ENCODE results near the gene CAMK1D. TPM values are rescaled to one million over a fixed set of nuclear protein-coding genes. Genes with fewer than 3 reads are reported as not detected.

The CAMK1D gene
- total and polyA plus RNA-seq, 4 donors: 1.9 to 19.0 (median 7.6) TPM

GRCh38 chr10:12675186-12675585 is 325.8 kb downstream of the CAMK1D start:
- H3K9me3 ChIP-seq (ENCODE audit: control insufficient read depth, low read length): no peaks in the 10 kb centered on the region
- H3K4me1 ChIP-seq (ENCODE audit: control insufficient read depth in 1 of 2, insufficient read depth in 2 of 2, low read length in 2 of 2): no peaks in the 10 kb centered on the region
- H3K27me3 ChIP-seq (ENCODE audit: control insufficient read depth in 1 of 2, insufficient read depth in 2 of 2, low read length in 1 of 2): no peaks in the 10 kb centered on the region
- ATAC-seq (ENCODE audit: low FRiP score): no peak
- H3K36me3 ChIP-seq (ENCODE audit: control insufficient read depth in 1 of 2, insufficient read depth in 2 of 2, low read length in 1 of 2): no peaks in the 10 kb centered on the region
- no peak for DNase-seq
- no peak overlapping the region for H3K27ac ChIP-seq (ENCODE audit: low read depth in 1 of 2, low read length in 2 of 2)
- H3K4me3 ChIP-seq (ENCODE audit: low read length in 2 of 2): no peak overlapping the region
- intact Hi-C loops (cut with DNase I): no loop called here

- H3K9me3 ChIP-seq (ENCODE audit: control insufficient read depth, low read length): no peaks in the 10 kb centered on the region
- no peaks in the 10 kb centered on the region for H3K4me1 ChIP-seq (ENCODE audit: control insufficient read depth in 1 of 2, insufficient read depth in 2 of 2, low read length in 2 of 2)
- no peak for DNase-seq
- no peak overlapping the region for H3K27ac ChIP-seq (ENCODE audit: low read depth in 1 of 2, low read length in 2 of 2)
- H3K27me3 ChIP-seq (ENCODE audit: control insufficient read depth in 1 of 2, insufficient read depth in 2 of 2, low read length in 1 of 2): no peaks in the 10 kb centered on the region
- ATAC-seq (ENCODE audit: low FRiP score): no peak
- intact Hi-C loops (cut with DNase I): no loop called here
- 96 to 97% methylated on average over 6 of the region's 6 CpGs for WGBS, 2 donors
- no peak overlapping the region for H3K4me3 ChIP-seq (ENCODE audit: low read length in 2 of 2)
- no peaks in the 10 kb centered on the region for H3K36me3 ChIP-seq (ENCODE audit: control insufficient read depth in 1 of 2, insufficient read depth in 2 of 2, low read length in 1 of 2)
Observed at GRCh38 chr10:12679636-12680035, 330.3 kb downstream of the CAMK1D start.

- intact Hi-C loops (cut with DNase I): no loop called here
- WGBS, 2 donors: 94% methylated on average over 5 of the region's 5 CpGs
- DNase-seq: no peak
- Histone ChIP-seq H3K36me3 (ENCODE audit: control insufficient read depth in 1 of 2, insufficient read depth in 2 of 2, low read length in 1 of 2) (peaks cover 0 to 2% of the 10 kb centered on the region in 2 donors), H3K27ac (ENCODE audit: low read depth in 1 of 2, low read length in 2 of 2) (no peak overlapping the region), H3K27me3 (ENCODE audit: control insufficient read depth in 1 of 2, insufficient read depth in 2 of 2, low read length in 1 of 2) (no peaks in the 10 kb centered on the region), H3K4me3 (ENCODE audit: low read length in 2 of 2) (no peak overlapping the region), H3K9me3 (ENCODE audit: control insufficient read depth, low read length) (no peaks in the 10 kb centered on the region), H3K4me1 (ENCODE audit: control insufficient read depth in 1 of 2, insufficient read depth in 2 of 2, low read length in 2 of 2) (no peaks in the 10 kb centered on the region)
- ATAC-seq (ENCODE audit: low FRiP score): no peak
Observed at GRCh38 chr10:12681252-12681651, 331.9 kb downstream of the CAMK1D start.

GRCh38 chr10:12684784-12685183 is 335.4 kb downstream of the CAMK1D start:
- no peaks in the 10 kb centered on the region for H3K27me3 ChIP-seq (ENCODE audit: control insufficient read depth in 1 of 2, insufficient read depth in 2 of 2, low read length in 1 of 2)
- H3K27ac ChIP-seq (ENCODE audit: low read depth in 1 of 2, low read length in 2 of 2): no peak overlapping the region
- H3K9me3 ChIP-seq (ENCODE audit: control insufficient read depth, low read length): no peaks in the 10 kb centered on the region
- H3K36me3 ChIP-seq (ENCODE audit: control insufficient read depth in 1 of 2, insufficient read depth in 2 of 2, low read length in 1 of 2): peaks cover 0 to 2% of the 10 kb centered on the region in 2 donors
- ATAC-seq (ENCODE audit: low FRiP score) (no peak), DNase-seq (no peak)
- intact Hi-C loops (cut with DNase I): no loop called here
- no peaks in the 10 kb centered on the region for H3K4me1 ChIP-seq (ENCODE audit: control insufficient read depth in 1 of 2, insufficient read depth in 2 of 2, low read length in 2 of 2)
- 92 to 95% methylated on average over 8 of the region's 8 CpGs for WGBS, 2 donors
- no peak overlapping the region for H3K4me3 ChIP-seq (ENCODE audit: low read length in 2 of 2)

- Histone ChIP-seq H3K27me3 (ENCODE audit: control insufficient read depth in 1 of 2, insufficient read depth in 2 of 2, low read length in 1 of 2) (no peaks in the 10 kb centered on the region), H3K36me3 (ENCODE audit: control insufficient read depth in 1 of 2, insufficient read depth in 2 of 2, low read length in 1 of 2) (peaks cover 0 to 2% of the 10 kb centered on the region in 2 donors), H3K4me3 (ENCODE audit: low read length in 2 of 2) (no peak overlapping the region), H3K4me1 (ENCODE audit: control insufficient read depth in 1 of 2, insufficient read depth in 2 of 2, low read length in 2 of 2) (no peaks in the 10 kb centered on the region), H3K27ac (ENCODE audit: low read depth in 1 of 2, low read length in 2 of 2) (no peak overlapping the region), H3K9me3 (ENCODE audit: control insufficient read depth, low read length) (no peaks in the 10 kb centered on the region)
- intact Hi-C loops (cut with DNase I): no loop called here
- ATAC-seq (ENCODE audit: low FRiP score) (no peak), DNase-seq (no peak)
- 86 to 90% methylated on average over 11 of the region's 11 CpGs for WGBS, 2 donors
Observed at GRCh38 chr10:12685261-12686058, 336.1 kb downstream of the CAMK1D start.

- intact Hi-C loops (cut with DNase I): no loop called here
- WGBS, 2 donors: 92 to 94% methylated on average over 4 of the region's 4 CpGs
- Histone ChIP-seq H3K4me1 (ENCODE audit: control insufficient read depth in 1 of 2, insufficient read depth in 2 of 2, low read length in 2 of 2) (no peaks in the 10 kb centered on the region), H3K9me3 (ENCODE audit: control insufficient read depth, low read length) (no peaks in the 10 kb centered on the region), H3K27ac (ENCODE audit: low read depth in 1 of 2, low read length in 2 of 2) (no peak overlapping the region), H3K27me3 (ENCODE audit: control insufficient read depth in 1 of 2, insufficient read depth in 2 of 2, low read length in 1 of 2) (no peaks in the 10 kb centered on the region), H3K36me3 (ENCODE audit: control insufficient read depth in 1 of 2, insufficient read depth in 2 of 2, low read length in 1 of 2) (peaks cover 0 to 2% of the 10 kb centered on the region in 2 donors), H3K4me3 (ENCODE audit: low read length in 2 of 2) (no peak overlapping the region)
- no peak for DNase-seq
- no peak for ATAC-seq (ENCODE audit: low FRiP score)
Observed at GRCh38 chr10:12687996-12688395, 338.6 kb downstream of the CAMK1D start.

- intact Hi-C loops (cut with DNase I): no loop called here
- DNase-seq: no peak
- no peak for ATAC-seq (ENCODE audit: low FRiP score)
Observed at GRCh38 chr10:12689893-12690292, 340.5 kb downstream of the CAMK1D start.

GRCh38 chr10:12690525-12691126 is 341.3 kb downstream of the CAMK1D start:
- intact Hi-C loops (cut with DNase I): no loop called here
- no peak for DNase-seq
- Histone ChIP-seq H3K4me1 (ENCODE audit: control insufficient read depth in 1 of 2, insufficient read depth in 2 of 2, low read length in 2 of 2) (no peaks in the 10 kb centered on the region), H3K27me3 (ENCODE audit: control insufficient read depth in 1 of 2, insufficient read depth in 2 of 2, low read length in 1 of 2) (no peaks in the 10 kb centered on the region), H3K4me3 (ENCODE audit: low read length in 2 of 2) (no peak overlapping the region), H3K36me3 (ENCODE audit: control insufficient read depth in 1 of 2, insufficient read depth in 2 of 2, low read length in 1 of 2) (peaks cover 0 to 2% of the 10 kb centered on the region in 2 donors), H3K27ac (ENCODE audit: low read depth in 1 of 2, low read length in 2 of 2) (no peak overlapping the region), H3K9me3 (ENCODE audit: control insufficient read depth, low read length) (no peaks in the 10 kb centered on the region)
- no peak for ATAC-seq (ENCODE audit: low FRiP score)
- WGBS, 2 donors: 69 to 76% methylated on average over 10 of the region's 10 CpGs

More at GRCh38 chr10:12689893-12690292, 340.5 kb downstream of the CAMK1D start:
- no peak overlapping the region for H3K4me3 ChIP-seq (ENCODE audit: low read length in 2 of 2)
- peaks cover 0 to 2% of the 10 kb centered on the region in 2 donors for H3K36me3 ChIP-seq (ENCODE audit: control insufficient read depth in 1 of 2, insufficient read depth in 2 of 2, low read length in 1 of 2)
- no peaks in the 10 kb centered on the region for H3K27me3 ChIP-seq (ENCODE audit: control insufficient read depth in 1 of 2, insufficient read depth in 2 of 2, low read length in 1 of 2)
- 92% methylated on average over 6 of the region's 6 CpGs for WGBS, 2 donors
- H3K4me1 ChIP-seq (ENCODE audit: control insufficient read depth in 1 of 2, insufficient read depth in 2 of 2, low read length in 2 of 2): no peaks in the 10 kb centered on the region
- H3K9me3 ChIP-seq (ENCODE audit: control insufficient read depth, low read length): no peaks in the 10 kb centered on the region
- no peak overlapping the region for H3K27ac ChIP-seq (ENCODE audit: low read depth in 1 of 2, low read length in 2 of 2)

- no peaks in the 10 kb centered on the region for H3K36me3 ChIP-seq (ENCODE audit: control insufficient read depth in 1 of 2, insufficient read depth in 2 of 2, low read length in 1 of 2)
- H3K4me3 ChIP-seq (ENCODE audit: low read length in 2 of 2): no peak overlapping the region
- intact Hi-C loops (cut with DNase I): no loop called here
- no peak overlapping the region for H3K27ac ChIP-seq (ENCODE audit: low read depth in 1 of 2, low read length in 2 of 2)
- ATAC-seq (ENCODE audit: low FRiP score) (no peak), DNase-seq (no peak)
- H3K27me3 ChIP-seq (ENCODE audit: control insufficient read depth in 1 of 2, insufficient read depth in 2 of 2, low read length in 1 of 2): no peaks in the 10 kb centered on the region
- H3K4me1 ChIP-seq (ENCODE audit: control insufficient read depth in 1 of 2, insufficient read depth in 2 of 2, low read length in 2 of 2): no peaks in the 10 kb centered on the region
- 92 to 94% methylated on average over 7 of the region's 7 CpGs for WGBS, 2 donors
- no peaks in the 10 kb centered on the region for H3K9me3 ChIP-seq (ENCODE audit: control insufficient read depth, low read length)
Observed at GRCh38 chr10:12691596-12691995, 342.2 kb downstream of the CAMK1D start.

Measured in aorta (tissue), 5 donors.